ENCODE data around the gene INSL4. TPM values are rescaled to one million over a fixed set of nuclear protein-coding genes. Genes with fewer than 3 reads are reported as not detected.

The INSL4 gene
- total RNA-seq, 1 donor from 2014 or later, result not detected

GRCh38 chr9:5263351-5264218 lies 32.4 kb downstream of the INSL4 start:
- Mint-ChIP-seq H3K4me1 (no peaks in the 10 kb centered on the region), H3K27me3 (ENCODE audit: low read depth) (no peaks in the 10 kb centered on the region), H3K4me3 (no peak overlapping the region), H3K9me3 (peaks cover 11% of the 10 kb centered on the region), H3K27ac (no peak overlapping the region), H3K36me3 (no peaks in the 10 kb centered on the region)
- DNase-seq (ENCODE audit: low spot score in 2 of 2, unreplicated experiment in 2 of 2), result no peak
- TF ChIP-seq, protein P1, sequence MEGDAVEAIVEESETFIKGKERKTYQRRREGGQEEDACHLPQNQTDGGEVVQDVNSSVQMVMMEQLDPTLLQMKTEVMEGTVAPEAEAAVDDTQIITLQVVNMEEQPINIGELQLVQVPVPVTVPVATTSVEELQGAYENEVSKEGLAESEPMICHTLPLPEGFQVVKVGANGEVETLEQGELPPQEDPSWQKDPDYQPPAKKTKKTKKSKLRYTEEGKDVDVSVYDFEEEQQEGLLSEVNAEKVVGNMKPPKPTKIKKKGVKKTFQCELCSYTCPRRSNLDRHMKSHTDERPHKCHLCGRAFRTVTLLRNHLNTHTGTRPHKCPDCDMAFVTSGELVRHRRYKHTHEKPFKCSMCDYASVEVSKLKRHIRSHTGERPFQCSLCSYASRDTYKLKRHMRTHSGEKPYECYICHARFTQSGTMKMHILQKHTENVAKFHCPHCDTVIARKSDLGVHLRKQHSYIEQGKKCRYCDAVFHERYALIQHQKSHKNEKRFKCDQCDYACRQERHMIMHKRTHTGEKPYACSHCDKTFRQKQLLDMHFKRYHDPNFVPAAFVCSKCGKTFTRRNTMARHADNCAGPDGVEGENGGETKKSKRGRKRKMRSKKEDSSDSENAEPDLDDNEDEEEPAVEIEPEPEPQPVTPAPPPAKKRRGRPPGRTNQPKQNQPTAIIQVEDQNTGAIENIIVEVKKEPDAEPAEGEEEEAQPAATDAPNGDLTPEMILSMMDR (IDR thresholded peaks at IDR 0.05; ENCODE audit: unreplicated experiment), result no peak

DNA sequence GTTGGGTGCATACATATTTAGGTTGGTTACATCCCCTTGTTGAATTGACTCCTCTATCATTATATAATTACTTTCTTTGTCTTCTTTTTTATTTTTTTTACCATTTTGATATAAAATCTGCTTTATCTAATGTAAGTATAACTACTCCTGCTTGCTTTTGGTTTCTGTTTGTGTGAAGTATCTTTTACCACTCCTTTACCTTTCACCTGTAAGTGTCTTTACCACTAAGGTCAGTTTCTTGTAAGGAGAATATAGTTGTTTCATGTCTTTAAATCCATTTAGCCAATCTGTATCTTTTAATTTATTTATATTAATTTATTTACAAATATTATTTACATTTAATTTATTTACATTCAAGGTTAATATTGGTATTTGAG lies 33.0 kb downstream of the INSL4 start:
- no peak overlapping the region for H3K4me3 Mint-ChIP-seq
- H3K27ac Mint-ChIP-seq, result no peak overlapping the region
- DNase-seq (ENCODE audit: low spot score in 2 of 2, unreplicated experiment in 2 of 2), result no peak
- TF ChIP-seq, protein P1 (IDR thresholded peaks at IDR 0.05; ENCODE audit: unreplicated experiment), result no peak
- peaks cover 4% of the 10 kb centered on the region for H3K4me1 Mint-ChIP-seq
- no peaks in the 10 kb centered on the region for H3K36me3 Mint-ChIP-seq
- H3K27me3 Mint-ChIP-seq (ENCODE audit: low read depth), result no peaks in the 10 kb centered on the region
- peaks cover 8% of the 10 kb centered on the region for H3K9me3 Mint-ChIP-seq

GRCh38 chr9:5265939-5266338 lies 34.7 kb downstream of the INSL4 start:
- H3K4me3 Mint-ChIP-seq, result no peak overlapping the region
- no peak overlapping the region for H3K27ac Mint-ChIP-seq
- peaks cover 4% of the 10 kb centered on the region for H3K9me3 Mint-ChIP-seq

GRCh38 chr9:5269249-5269715 lies 38.1 kb downstream of the INSL4 start:
- H3K27ac Mint-ChIP-seq, result peak overlapping the region; percentile 85
- DNase-seq (ENCODE audit: low spot score in 2 of 2, unreplicated experiment in 2 of 2), result no peak
- H3K27me3 Mint-ChIP-seq (ENCODE audit: low read depth), result no peaks in the 10 kb centered on the region
- no peak overlapping the region for H3K4me3 Mint-ChIP-seq
- peaks cover 8% of the 10 kb centered on the region for H3K4me1 Mint-ChIP-seq
- peaks cover 4% of the 10 kb centered on the region for H3K9me3 Mint-ChIP-seq
- TF ChIP-seq, protein P1 (IDR thresholded peaks at IDR 0.05; ENCODE audit: unreplicated experiment), result no peak
- H3K36me3 Mint-ChIP-seq, result no peaks in the 10 kb centered on the region

More at GRCh38 chr9:5265939-5266338, 34.7 kb downstream of the INSL4 start:
- Mint-ChIP-seq H3K36me3 (no peaks in the 10 kb centered on the region), H3K27me3 (ENCODE audit: low read depth) (no peaks in the 10 kb centered on the region), H3K4me1 (peaks cover 8% of the 10 kb centered on the region)
- TF ChIP-seq, protein P1 (IDR thresholded peaks at IDR 0.05; ENCODE audit: unreplicated experiment), result no peak
- DNase-seq (ENCODE audit: low spot score in 2 of 2, unreplicated experiment in 2 of 2), result no peak

- Mint-ChIP-seq H3K27ac (no peak overlapping the region), H3K4me3 (no peak overlapping the region), H3K27me3 (ENCODE audit: low read depth) (no peaks in the 10 kb centered on the region), H3K4me1 (no peaks in the 10 kb centered on the region), H3K9me3 (peaks cover 6% of the 10 kb centered on the region), H3K36me3 (no peaks in the 10 kb centered on the region)
- DNase-seq (ENCODE audit: low spot score in 2 of 2, unreplicated experiment in 2 of 2), result no peak
- TF ChIP-seq, protein P1 (IDR thresholded peaks at IDR 0.05; ENCODE audit: unreplicated experiment), result no peak
Measured at GRCh38 chr9:5274770-5275169, 43.6 kb downstream of the INSL4 start.

Data from mesothelial cell of epicardium (in vitro differentiated cells).